GM23248 (cell line): ENCODE measurements around the gene CNTN4. TPM values are rescaled to one million over a fixed set of nuclear protein-coding genes. Genes with fewer than 3 reads are reported as not detected.

ENCODE experiments used
- DNase-seq: peaks from one replicate; pipeline ENCODE4 v3.0.0-alpha.2; 2015
- H2AFZ ChIP-seq: fragments of 200-600 bp; sonication (generic); 2 replicates; pipeline ENCODE4 v1.6.1; 2016; ENCODE audit warnings: antibody characterized with exemption
- H3F3A ChIP-seq: fragments of 200-600 bp; sonication (generic); 2 replicates; pipeline ENCODE4 v1.6.1; 2016; ENCODE audit warnings: mild to moderate bottlenecking, antibody characterized with exemption, mixed run types; ENCODE audit not compliant: insufficient read depth
- H3K27ac ChIP-seq: fragments of 200-600 bp; sonication (generic); 2 replicates; pipeline ENCODE4 v1.5.1; 2016; ENCODE audit warnings: mild to moderate bottlenecking
- H3K27me3 ChIP-seq: fragments of 200-600 bp; sonication (generic); replicated peaks from 2 replicates; pipeline ENCODE4 v1.6.1; 2016; ENCODE audit warnings: mild to moderate bottlenecking; ENCODE audit not compliant: insufficient read depth
- H3K36me3 ChIP-seq: fragments of 200-600 bp; sonication (generic); 2 replicates; pipeline ENCODE4 v1.6.1; 2016; ENCODE audit warnings: low read depth, mild to moderate bottlenecking
- H3K4me1 ChIP-seq: fragments of 200-600 bp; sonication (generic); 2 replicates; pipeline ENCODE4 v1.6.1; 2016; ENCODE audit warnings: mild to moderate bottlenecking; ENCODE audit not compliant: insufficient read depth
- H3K4me2 ChIP-seq: fragments of 200-600 bp; sonication (generic); one replicate; pipeline ENCODE4 v1.6.1; 2016; ENCODE audit warnings: mild to moderate bottlenecking; ENCODE audit not compliant: unreplicated experiment
- H3K4me3 ChIP-seq: fragments of 200-600 bp; sonication (generic); 2 replicates; pipeline ENCODE4 v1.5.1; 2016; ENCODE audit warnings: mild to moderate bottlenecking
- H3K79me2 ChIP-seq: fragments of 200-600 bp; sonication (generic); 2 replicates; pipeline ENCODE4 v1.6.1; 2016; ENCODE audit warnings: mild to moderate bottlenecking; ENCODE audit not compliant: insufficient read depth
- H3K9ac ChIP-seq: fragments of 200-600 bp; sonication (generic); 2 replicates; pipeline ENCODE4 v1.6.1; 2016; ENCODE audit warnings: mild to moderate bottlenecking
- H3K9me2 ChIP-seq: fragments of 200-600 bp; sonication (generic); 2 replicates; pipeline ENCODE4 v1.6.1; 2016; ENCODE audit warnings: mixed run types, mild to moderate bottlenecking, moderate library complexity; ENCODE audit not compliant: insufficient read depth
- H3K9me3 ChIP-seq: fragments of 200-600 bp; sonication (generic); one replicate; pipeline ENCODE4 v1.6.1; 2017; ENCODE audit warnings: low read depth
- H4K20me1 ChIP-seq: fragments of 200-600 bp; sonication (generic); 2 replicates; pipeline ENCODE4 v1.6.0; 2016; ENCODE audit not compliant: insufficient read depth
- EZH2 ChIP-seq: fragments of 200-600 bp; sonication (generic); IDR thresholded peaks from 2 replicates; pipeline ENCODE4 v1.6.1; 2018; ENCODE audit warnings: antibody characterized with exemption, mild to moderate bottlenecking; ENCODE audit not compliant: insufficient read depth, poor library complexity, severe bottlenecking
- EZH2phosphoT487 ChIP-seq: fragments of 200-600 bp; sonication (generic); IDR thresholded peaks from 2 replicates; pipeline ENCODE4 v1.6.1; 2018; ENCODE audit warnings: antibody characterized with exemption, moderate library complexity, mild to moderate bottlenecking, low read depth; ENCODE audit not compliant: insufficient read depth
- WGBS, 2 experiments: methylation state at CpG; one replicate each; pipeline ENCODE4 v1.1.6; 2015 to 2017; ENCODE audit warnings: low lambda C conversion rate in 2 of 2, low coverage in 1 of 2; ENCODE audit errors: missing lambda C conversion rate in 2 of 2; 5-methylcytosine and 5-hydroxymethylcytosine counted together
- in situ Hi-C: fragments of 300-500 bp; cut with MboI; formaldehyde crosslinking; loops from 2 replicates; pipeline ENCODE4 v1.15.0; 2020
- polyA plus RNA-seq: library from polyadenylated mRNA; unstranded; fragments of >200 nt; fragmentation: Nextera tagmentation; extraction: Ambion mirVana; gene quantifications from 2 replicates; pipeline ENCODE4 v1.2.1, GENCODE V29; 2016
- total RNA-seq: library from RNA; depleted of rRNA; stranded (reverse); fragments of >200 nt; shearing (Covaris generic); gene quantifications from 2 replicates; pipeline ENCODE4 v1.2.3, GENCODE V29; 2014

The CNTN4 gene
- total and polyA plus RNA-seq, 2 experiments from 2014 or later: not detected

DNA sequence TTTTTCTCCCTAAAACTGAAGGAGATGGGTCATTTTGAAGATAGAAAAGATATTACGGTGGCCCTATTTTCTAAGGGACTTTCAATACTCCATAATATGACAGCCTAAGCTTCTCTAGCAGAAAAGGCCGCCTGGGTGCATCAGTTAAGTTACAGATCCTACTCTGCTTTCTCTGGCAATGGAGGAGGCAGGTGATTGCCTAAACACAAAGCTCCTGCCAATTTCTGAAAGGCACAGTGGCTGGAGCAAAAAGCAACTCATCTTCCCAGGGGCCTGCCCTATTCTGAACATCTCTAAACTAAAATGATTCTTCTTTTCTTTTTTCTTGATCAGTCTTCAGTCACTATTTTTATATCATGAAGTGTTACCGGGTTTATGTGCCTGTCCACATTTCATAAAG, 276.7 kb downstream of the CNTN4 start:
- no peaks in the 10 kb centered on the region for H3K79me2 ChIP-seq
- no peaks in the 10 kb centered on the region for H3K9me2 ChIP-seq
- WGBS, 2 experiments: 10 to 16% methylated on average over 3 of the region's 3 CpGs
- no peaks in the 10 kb centered on the region for H4K20me1 ChIP-seq
- no peak overlapping the region for H2AFZ ChIP-seq
- H3K27ac ChIP-seq: no peak overlapping the region
- DNase-seq: no peak
- H3K4me1 ChIP-seq: no peaks in the 10 kb centered on the region
- H3K4me2 ChIP-seq: no peak overlapping the region
- in situ Hi-C loops: no loop called here
- H3K9ac ChIP-seq: no peak overlapping the region
- H3K9me3 ChIP-seq: no peaks in the 10 kb centered on the region
- H3K4me3 ChIP-seq: no peak overlapping the region
- TF ChIP-seq EZH2 (no peak), EZH2phosphoT487 (no peak)
- H3K27me3 ChIP-seq: no peaks in the 10 kb centered on the region
- H3K36me3 ChIP-seq: no peaks in the 10 kb centered on the region
- no peaks in the 10 kb centered on the region for H3F3A ChIP-seq

DNA sequence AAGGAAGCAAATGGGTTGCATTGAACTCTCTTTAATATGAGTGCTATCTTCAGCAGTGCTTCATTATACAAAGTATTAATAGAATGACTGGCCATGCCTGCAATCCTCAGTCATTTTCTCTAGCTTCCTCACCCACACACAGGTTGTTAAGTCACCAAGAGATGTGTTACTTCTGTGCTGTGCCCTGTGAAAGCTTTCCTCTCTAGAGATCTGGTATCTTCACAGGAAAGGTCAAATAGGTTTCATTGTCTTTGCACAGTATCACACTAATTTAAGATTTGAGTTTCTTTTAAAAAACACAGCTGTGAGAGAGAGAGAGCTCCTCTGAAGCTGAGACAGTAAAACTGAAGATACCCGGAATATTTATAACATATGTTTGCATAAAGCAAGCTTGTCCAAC, 278.6 kb downstream of the CNTN4 start:
- in situ Hi-C loops: no loop called here
- no peaks in the 10 kb centered on the region for H3K9me3 ChIP-seq
- 3 to 4% methylated on average over 1 of the region's 1 CpG for WGBS, 2 experiments

DNA sequence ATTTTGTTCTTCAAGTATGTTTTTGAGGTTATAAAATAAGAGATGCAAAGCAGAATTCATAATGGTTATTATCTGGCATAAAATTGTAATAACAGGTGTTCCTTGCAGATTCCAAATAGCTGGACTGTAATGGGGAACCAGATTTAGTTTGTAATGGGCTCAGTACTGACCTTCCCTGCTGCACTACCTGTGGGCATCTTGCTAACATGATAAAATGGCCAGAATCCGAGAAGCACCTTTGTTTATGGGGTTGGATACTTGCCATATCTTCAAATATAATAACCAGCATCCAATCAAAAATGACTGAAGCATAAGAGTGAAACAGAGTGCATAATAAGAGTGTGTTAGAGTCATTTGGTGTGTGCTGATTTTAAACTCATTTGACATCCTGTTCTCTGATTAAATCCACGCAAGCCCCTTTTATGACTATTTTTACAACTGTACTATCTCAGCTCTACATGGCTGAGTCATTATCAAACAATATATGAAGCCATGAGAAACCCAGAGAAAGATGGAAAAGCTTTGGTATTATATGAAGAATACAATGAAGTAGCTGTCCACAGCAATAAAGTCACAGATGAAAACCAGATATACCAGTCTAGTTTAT, 292.4 kb downstream of the CNTN4 start:
- H3K36me3 ChIP-seq: no peaks in the 10 kb centered on the region
- no peaks in the 10 kb centered on the region for H3K79me2 ChIP-seq
- no peak overlapping the region for H2AFZ ChIP-seq
- DNase-seq: no peak
- no peaks in the 10 kb centered on the region for H3K27me3 ChIP-seq
- in situ Hi-C loops: no loop called here
- no peaks in the 10 kb centered on the region for H3K9me2 ChIP-seq
- no peak overlapping the region for H3K4me3 ChIP-seq
- H3K9ac ChIP-seq: no peak overlapping the region
- no peak overlapping the region for H3K4me2 ChIP-seq
- no peaks in the 10 kb centered on the region for H3K9me3 ChIP-seq
- H3K4me1 ChIP-seq: no peaks in the 10 kb centered on the region
- H4K20me1 ChIP-seq: no peaks in the 10 kb centered on the region
- H3K27ac ChIP-seq: no peak overlapping the region
- 19 to 20% methylated on average over 2 of the region's 2 CpGs for WGBS, 2 experiments
- no peaks in the 10 kb centered on the region for H3F3A ChIP-seq
- TF ChIP-seq EZH2 (no peak), EZH2phosphoT487 (no peak)

More for the DNA sequence above, 278.6 kb downstream of the CNTN4 start:
- H3K4me3 ChIP-seq: no peak overlapping the region
- H3K36me3 ChIP-seq: no peaks in the 10 kb centered on the region
- H3K27me3 ChIP-seq: no peaks in the 10 kb centered on the region
- H3K27ac ChIP-seq: no peak overlapping the region
- DNase-seq: no peak
- no peak overlapping the region for H3K4me2 ChIP-seq
- no peaks in the 10 kb centered on the region for H3K9me2 ChIP-seq
- TF ChIP-seq EZH2 (no peak), EZH2phosphoT487 (no peak)
- H3F3A ChIP-seq: no peaks in the 10 kb centered on the region
- no peaks in the 10 kb centered on the region for H4K20me1 ChIP-seq
- no peaks in the 10 kb centered on the region for H3K79me2 ChIP-seq
- no peaks in the 10 kb centered on the region for H3K4me1 ChIP-seq
- no peak overlapping the region for H3K9ac ChIP-seq
- H2AFZ ChIP-seq: no peak overlapping the region

DNA sequence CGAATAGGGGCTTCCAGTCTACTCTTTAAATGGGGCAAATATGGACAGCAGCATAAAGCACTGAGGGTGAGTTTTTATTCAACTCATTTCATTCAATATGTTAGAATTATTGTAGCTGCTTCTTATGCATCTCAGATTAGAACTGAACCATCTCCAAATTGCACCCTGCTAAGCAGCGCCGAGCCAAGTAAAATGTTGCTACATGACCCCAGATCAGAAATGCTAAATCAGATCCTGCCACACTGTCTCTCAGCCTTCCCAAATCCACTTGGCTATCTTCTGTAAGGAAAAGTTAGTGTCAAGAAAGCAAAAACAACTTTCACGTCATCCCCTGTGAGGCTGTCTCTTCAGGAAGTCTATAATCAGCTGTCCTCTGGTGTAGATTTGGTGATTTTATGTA, 293.2 kb downstream of the CNTN4 start:
- no peaks in the 10 kb centered on the region for H3K79me2 ChIP-seq
- TF ChIP-seq EZH2phosphoT487: no peak
- no peak for TF ChIP-seq EZH2
- DNase-seq: no peak
- H2AFZ ChIP-seq: no peak overlapping the region
- no peak overlapping the region for H3K4me2 ChIP-seq
- H3K4me3 ChIP-seq: no peak overlapping the region
- H3K27me3 ChIP-seq: no peaks in the 10 kb centered on the region
- H3F3A ChIP-seq: no peaks in the 10 kb centered on the region
- in situ Hi-C loops: no loop called here
- no peaks in the 10 kb centered on the region for H3K9me3 ChIP-seq
- H3K9ac ChIP-seq: no peak overlapping the region
- H3K4me1 ChIP-seq: no peaks in the 10 kb centered on the region
- H3K36me3 ChIP-seq: no peaks in the 10 kb centered on the region
- H3K27ac ChIP-seq: no peak overlapping the region
- no peaks in the 10 kb centered on the region for H3K9me2 ChIP-seq
- WGBS, 2 experiments: 29 to 38% methylated on average over 4 of the region's 4 CpGs
- H4K20me1 ChIP-seq: no peaks in the 10 kb centered on the region

DNA sequence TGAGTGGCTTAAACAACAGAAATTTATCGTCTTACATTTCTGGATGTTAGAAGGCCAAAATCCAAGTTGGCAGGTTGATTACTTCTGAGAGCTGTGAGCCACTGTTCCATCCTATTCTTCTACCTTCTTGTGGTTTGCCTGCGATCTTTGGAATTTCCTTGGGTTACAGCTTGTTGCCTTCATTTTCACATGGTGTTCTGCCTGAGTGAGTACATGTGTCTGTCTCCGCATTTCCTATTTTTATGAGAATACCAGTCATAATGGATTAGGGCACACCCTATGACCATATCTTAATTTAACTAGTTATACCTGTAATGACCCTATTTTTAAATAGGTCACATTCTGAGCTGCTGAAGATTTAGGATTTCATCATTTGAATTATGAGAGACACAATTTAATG, 294.3 kb downstream of the CNTN4 start:
- H4K20me1 ChIP-seq: no peaks in the 10 kb centered on the region
- no peaks in the 10 kb centered on the region for H3K9me2 ChIP-seq
- DNase-seq: no peak
- H2AFZ ChIP-seq: no peak overlapping the region
- in situ Hi-C loops: no loop called here
- no peak overlapping the region for H3K9ac ChIP-seq
- 50 to 59% methylated on average over 3 of the region's 3 CpGs for WGBS, 2 experiments
- H3K27ac ChIP-seq: no peak overlapping the region
- H3K36me3 ChIP-seq: no peaks in the 10 kb centered on the region
- no peaks in the 10 kb centered on the region for H3K9me3 ChIP-seq
- no peak for TF ChIP-seq EZH2
- H3K4me3 ChIP-seq: no peak overlapping the region
- no peaks in the 10 kb centered on the region for H3K4me1 ChIP-seq
- no peaks in the 10 kb centered on the region for H3K27me3 ChIP-seq
- H3F3A ChIP-seq: no peaks in the 10 kb centered on the region
- H3K79me2 ChIP-seq: no peaks in the 10 kb centered on the region
- H3K4me2 ChIP-seq: no peak overlapping the region
